HG02981 (cell line): ENCODE results near the gene ASIC3.
A peak's percentile ranks its signal among the peaks of the same experiment; 100 is the strongest.
"Not testable (repeated sequence)": the region's sequence is repeated elsewhere in the genome, so short reads cannot be mapped to it uniquely, and the experiment has no call there.

Experiments used
- ATAC-seq: cut with Tn5 transposase; IDR thresholded peaks from one replicate; pipeline ENCODE4 v1.9.1; 2021; ENCODE audit warnings: mild to moderate bottlenecking, moderate library complexity; ENCODE audit not compliant: unreplicated experiment

The ASIC3 gene

DNA sequence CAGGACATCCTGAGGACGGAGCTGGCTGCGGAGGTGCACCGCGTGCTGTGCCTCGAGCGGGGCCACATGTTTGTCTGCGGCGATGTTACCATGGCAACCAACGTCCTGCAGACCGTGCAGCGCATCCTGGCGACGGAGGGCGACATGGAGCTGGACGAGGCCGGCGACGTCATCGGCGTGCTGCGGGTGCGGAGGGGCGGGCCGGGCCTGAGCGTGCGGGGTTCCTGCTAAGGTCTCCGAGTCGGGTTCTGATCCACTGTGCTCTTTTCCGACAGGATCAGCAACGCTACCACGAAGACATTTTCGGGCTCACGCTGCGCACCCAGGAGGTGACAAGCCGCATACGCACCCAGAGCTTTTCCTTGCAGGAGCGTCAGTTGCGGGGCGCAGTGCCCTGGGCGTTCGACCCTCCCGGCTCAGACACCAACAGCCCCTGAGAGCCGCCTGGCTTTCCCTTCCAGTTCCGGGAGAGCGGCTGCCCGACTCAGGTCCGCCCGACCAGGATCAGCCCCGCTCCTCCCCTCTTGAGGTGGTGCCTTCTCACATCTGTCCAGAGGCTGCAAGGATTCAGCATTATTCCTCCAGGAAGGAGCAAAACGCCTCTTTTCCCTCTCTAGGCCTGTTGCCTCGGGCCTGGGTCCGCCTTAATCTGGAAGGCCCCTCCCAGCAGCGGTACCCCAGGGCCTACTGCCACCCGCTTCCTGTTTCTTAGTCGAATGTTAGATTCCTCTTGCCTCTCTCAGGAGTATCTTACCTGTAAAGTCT lies 34.4 kb upstream of the ASIC3 start:
- no peak for ATAC-seq

DNA sequence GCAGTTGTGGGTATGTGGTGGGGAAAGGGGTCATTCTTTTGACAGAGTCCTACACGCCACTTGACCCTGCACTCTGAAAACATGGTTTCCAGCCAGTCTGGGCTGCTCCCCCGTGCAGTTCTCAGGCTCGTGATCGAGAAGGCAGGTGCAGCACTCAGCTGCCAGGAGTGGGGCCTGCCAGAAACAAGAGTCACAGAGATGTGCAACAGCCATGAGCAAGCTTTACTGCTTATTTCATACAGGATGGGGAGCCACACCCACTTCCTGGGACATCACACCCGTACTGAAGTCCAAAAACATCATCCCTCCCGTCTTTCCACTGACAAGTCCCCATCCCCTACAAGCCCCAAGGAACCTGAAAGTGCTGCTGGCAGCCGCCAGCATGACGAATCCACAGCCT lies 33.4 kb upstream of the ASIC3 start:
- ATAC-seq, result no peak

DNA sequence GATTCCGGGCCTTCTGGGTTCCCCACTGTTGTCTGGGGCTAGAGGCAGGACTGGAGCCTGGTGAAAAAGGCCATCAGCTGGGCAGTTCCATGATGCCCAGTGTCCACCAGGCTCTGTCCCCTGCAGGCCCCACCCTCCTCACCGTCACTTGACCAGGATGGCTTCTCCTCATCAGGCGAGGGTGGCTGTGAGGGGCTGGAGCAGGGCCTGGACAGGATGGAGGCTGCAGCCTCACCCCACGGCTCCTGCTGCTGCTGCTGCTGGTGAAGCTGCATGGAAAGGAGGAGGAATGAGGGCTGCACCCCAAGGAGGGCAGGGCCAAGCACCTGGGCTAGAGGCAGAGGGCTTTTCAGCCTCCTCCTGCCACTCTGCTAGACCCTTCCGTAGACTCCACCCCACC lies 32.4 kb upstream of the ASIC3 start:
- no peak for ATAC-seq

DNA sequence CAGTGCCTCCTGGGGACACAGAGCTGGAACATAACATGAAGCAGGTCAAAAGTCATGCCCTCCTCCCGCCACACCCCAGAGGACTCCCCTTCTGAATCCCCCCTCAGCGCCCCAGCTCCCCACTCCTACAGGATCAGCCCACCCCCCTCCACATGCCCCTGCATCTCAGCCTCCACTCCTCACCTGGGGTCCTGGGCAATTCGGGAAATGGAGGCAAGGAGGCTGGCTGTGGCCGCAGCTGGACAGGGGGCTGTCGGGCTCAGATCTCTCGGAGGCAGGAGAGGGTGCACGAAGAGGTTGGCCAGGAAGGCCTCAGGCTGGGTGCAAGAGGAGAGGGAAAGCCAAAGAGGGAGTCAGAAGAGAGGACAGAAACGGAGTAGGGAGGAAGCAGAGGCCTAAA lies 31.8 kb upstream of the ASIC3 start:
- no peak for ATAC-seq

DNA sequence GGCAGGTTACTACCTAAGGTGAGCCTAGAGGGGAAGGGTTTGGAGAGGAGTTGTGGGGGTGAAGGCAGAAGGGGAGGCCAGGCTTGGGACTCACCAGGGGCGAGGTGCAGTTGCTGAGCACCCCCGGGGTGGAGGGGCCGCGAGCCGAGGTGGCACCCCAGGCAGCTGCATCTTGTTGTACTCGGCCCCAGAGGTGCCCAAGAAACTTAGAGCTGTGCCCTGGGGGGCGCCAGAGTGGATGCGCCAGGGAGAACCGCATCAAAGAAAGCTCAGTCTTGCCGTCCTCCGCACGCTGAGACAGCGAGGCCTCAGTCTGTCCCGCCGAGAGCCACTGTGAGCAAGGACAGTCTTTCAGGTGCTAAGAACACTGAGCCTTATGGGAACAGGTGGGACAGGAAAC lies 31.4 kb upstream of the ASIC3 start:
- ATAC-seq, result no peak

DNA sequence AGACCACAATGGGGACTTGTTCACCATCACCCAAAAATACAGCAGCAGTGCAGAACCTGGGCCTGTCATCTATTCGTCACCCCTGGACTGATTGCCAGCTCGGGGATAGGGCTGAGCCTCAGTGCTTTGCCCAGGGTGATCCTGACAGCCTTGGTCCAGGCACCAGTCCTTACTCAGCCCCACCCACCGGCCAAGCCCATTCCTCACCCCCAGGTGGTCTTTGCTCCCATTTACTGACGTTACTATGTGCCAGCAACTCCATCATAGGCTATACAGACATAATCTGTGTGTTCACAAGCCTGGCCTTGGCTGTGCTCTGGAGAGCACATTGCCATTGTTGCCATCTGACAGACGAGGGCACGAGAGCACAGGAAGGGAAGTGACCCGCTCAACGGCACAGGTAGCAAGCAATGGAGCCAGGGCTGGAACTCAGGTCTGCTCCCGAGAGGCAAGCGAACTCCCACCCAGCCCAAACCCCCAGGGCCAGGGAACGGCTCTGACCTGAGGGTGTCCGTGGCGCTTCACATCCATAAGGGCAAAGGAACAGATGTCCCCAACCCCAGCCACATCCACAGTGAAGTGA lies 30.9 kb upstream of the ASIC3 start:
- ATAC-seq, result no peak

DNA sequence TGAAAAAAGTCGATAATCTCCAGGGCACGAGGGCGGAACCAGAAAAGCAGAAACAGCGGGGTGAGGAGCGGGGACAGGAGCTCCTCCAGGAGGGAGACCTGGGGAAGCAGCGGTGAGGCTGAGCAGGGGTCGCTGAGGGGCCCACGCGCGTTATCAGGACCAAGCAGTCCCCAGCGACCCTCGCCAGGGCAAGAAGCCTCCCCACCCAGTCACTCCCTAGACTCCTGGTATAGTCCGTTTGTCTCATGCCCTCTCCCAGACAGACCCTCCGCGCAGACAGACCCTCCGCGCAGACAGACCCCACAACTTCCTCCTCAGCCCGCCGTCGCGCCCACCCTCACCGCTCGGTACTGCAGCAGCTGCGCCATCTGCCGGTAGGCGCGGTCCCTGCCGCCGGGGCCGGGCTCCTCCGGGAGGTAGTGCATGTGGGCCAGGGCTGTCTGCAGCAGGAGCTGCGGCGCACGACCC lies 30.3 kb upstream of the ASIC3 start:
- ATAC-seq, result peak; percentile 62

DNA sequence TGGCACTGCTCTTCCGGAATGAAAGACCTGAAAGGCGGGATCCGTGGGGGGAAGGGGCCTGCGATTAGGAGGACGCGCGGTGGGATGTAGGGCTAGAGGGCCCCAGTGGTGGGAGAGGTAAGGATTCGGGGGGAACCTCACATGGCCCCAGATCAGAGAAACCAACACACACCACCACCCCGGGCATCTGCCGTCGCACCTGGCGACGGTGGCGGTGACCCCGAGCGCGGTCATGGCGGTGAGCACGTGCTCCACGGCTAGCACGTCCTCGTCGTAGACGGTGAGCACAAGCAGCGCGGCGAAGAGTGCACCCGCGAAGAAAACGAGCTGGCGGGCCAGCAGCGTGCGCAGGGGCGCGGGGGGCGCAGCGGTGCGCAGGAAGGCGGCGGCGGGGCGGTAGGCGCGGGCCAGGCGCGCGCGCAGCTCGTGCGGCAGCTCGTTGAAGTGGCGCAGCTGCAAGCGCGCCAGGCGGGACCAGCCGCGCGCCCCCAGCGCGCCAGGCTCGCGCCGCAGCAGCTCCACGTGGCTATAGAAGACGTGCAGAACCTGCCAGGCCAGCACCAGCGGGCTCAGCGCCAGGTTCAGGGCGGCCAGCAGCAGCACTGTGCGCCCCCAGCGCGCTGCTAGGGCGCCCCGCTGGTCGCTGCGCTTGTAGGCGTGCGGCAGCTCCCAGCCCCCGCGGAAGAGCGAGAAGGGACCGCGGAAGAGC lies 29.8 kb upstream of the ASIC3 start:
- no peak for ATAC-seq

DNA sequence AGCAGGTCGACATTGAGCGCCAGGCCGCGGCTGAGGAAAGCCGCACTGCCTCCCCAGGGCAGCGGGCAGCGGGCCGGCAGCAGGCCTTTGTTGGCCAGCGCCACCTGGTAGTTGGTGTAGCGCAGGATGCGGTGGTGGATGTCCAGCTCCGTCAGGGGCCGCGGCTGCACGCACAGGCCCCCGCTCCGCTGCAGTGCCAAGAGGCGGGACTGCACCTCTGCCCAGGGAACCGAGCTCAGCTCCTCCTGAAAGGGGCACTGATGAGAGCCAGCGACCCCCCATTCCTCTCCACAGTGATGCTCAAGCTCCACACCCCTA lies 29.2 kb upstream of the ASIC3 start:
- no peak for ATAC-seq

DNA sequence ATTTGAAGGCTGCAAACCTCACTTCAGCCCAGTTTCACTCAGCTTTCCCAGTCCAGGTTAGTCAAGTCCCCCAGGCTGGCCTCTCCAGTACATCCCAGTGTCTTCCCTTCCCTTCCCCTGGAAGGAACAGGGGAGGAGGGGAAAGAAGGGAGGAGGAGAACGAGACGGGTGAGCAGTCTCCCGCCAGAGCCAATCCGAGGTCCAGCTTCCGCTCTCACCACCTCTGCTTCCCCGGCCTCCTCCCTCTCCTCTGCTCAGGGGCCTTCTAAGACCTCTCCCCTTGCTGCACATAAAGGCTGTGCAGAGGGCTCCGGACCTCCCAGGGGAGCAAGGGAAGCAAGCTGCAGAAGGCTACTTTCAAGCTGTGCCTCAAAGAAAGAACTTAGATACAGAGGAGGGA lies 28.1 kb upstream of the ASIC3 start:
- no peak for ATAC-seq

DNA sequence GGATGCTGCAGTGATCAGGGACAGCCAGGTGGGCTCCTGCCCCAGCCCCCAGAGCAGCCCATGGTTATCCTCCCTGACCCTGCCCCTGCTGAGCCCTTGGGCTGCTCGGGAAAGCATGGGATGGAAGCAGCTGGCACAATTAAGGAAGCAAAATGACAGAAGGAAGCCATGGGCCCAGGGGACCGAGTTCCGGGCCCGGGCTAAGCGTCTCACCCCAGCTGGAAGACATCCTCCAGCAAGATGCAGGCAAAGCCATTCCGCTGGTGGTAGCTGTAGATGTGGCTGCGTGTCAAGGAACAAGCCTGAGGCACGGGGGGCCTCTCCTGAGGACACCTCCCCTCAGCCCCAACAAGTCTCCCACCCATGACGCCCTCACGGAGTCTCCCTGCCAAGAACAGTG lies 25.1 kb upstream of the ASIC3 start:
- ATAC-seq, result no peak

DNA sequence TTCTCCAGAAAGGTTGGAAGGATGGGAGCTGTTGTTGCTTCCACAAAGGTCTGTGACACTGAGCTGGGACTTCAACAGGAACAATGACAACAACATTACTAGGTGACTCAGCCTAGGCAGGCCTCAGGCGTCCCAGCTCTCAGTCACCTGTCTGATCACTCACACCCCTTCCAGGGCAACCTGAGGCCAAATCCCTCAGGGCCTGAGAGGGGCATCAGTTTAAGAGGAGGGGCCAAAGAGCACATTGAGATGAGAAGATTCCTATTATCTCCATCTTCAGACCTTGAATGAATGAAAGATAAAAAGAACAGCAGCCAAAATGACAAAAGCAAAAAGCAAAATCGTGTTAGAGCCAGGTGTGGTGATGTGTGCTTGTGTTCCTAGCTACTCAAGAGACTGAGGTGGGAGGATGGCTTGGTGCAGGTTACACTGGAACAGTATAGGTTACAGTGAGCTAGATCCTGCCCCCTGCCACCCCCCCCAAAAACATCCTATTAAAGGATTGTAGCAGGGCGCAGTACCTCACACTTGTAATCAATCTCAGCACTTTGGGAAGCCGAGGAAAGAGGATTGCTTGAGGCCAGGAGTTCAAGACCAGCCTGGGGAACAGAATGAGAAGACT lies 23.8 kb upstream of the ASIC3 start, which contains the start of gene ATG9B:
Gene ATG9B (minus strand): TSS at position 60 of the 622 bp plus-strand sequence. CDS start 71 bp downstream, outside the sequence.
- ATAC-seq, result no peak

DNA sequence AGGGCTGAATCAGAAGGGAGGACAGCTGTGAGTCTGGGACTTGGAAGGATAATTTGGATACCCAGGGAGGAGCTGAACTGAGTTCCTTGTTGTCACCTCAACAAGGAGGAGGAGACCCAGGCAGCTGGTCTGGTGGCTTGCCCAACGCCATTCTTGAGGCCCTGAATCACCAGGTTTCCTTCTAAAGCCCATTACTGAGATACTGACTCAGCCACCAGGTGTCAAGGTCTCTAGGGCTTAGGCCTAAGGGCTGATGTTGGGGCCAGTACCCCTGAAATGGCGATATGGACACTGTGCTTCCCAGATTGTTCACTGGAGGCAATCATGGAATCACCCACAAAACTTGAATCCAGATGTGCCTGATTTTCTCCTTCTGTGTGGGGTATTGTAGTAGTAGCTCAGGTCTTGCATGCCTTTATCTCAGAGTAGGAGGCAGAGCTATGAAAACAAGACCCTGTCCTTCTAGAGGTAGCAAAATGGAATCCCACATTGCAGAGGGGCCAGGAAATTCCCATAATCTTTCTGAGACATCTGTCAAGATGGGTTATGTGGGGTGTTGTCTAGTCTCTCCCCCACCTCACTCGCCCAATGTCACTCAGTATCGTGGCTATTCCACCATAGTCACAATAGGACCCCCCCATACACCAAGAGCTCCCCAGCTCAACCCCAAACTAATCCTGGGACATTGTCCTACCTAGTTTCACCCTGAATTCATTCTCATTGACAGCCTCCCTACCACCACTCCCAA lies 22.2 kb upstream of the ASIC3 start:
- no peak for ATAC-seq

DNA sequence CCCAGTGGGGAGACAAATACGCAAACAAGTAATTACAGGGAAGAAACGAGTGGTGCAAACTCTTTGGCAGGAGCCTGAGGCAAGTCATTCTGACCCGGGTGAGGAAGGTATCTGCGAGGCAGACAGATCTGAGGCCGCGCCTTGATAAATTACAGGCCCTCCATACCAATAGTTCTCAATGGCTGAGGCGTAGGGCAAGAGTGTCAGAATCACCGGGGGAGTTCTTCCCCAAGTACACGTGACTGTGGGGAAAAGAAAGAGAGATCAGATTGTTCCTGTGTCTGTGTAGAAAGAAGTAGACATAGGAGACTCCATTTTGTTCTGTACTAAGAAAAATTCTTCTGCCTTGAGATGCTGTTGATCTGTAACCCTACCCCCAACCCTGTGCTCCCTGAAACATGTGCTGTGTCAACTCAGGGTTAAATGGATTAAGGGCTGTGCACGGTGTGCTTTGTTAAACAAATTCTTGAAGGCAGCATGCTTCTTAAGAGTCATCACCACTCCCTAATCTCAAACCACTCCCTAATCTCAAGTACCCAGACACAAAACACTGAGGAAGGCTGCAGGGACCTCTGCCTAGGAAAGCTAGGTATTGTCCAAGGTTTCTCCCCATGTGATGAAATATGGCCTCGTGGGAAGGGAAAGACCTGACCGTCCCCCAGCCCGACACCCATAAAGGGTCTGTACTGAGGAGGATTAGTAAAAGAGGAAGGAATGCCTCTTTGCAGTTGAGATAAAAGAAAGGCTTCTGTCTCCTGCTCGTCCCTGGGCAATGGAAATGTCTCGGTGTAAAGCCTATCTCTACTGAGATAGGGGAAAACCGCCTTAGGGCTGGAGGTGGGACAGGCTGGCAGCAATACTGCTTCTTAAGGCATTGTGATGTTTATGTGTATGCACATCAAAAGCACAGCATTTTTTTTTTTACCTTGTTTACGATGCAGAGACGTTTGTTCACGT lies 21.3 kb upstream of the ASIC3 start:
- ATAC-seq, result not testable (repeated sequence)

DNA sequence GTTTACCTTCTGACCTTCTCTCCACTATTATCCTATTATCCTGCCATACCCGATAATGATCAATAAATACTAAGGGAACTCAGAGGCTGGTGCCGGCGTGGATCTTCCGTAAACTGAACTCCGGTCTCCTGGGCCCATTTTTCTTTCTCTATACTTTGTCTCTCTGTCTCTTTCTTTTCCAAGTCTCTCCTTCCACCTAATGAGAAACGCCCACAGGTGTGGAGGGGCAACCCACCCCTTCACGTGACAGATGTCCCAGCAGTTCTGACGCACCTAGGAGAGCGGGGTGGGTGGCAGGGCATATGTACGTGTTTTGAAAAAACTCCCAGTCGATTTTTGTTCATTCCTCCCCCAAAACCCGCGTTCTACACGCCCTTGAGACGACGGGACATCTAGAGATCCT lies 20.6 kb upstream of the ASIC3 start:
- not testable (repeated sequence) for ATAC-seq

DNA sequence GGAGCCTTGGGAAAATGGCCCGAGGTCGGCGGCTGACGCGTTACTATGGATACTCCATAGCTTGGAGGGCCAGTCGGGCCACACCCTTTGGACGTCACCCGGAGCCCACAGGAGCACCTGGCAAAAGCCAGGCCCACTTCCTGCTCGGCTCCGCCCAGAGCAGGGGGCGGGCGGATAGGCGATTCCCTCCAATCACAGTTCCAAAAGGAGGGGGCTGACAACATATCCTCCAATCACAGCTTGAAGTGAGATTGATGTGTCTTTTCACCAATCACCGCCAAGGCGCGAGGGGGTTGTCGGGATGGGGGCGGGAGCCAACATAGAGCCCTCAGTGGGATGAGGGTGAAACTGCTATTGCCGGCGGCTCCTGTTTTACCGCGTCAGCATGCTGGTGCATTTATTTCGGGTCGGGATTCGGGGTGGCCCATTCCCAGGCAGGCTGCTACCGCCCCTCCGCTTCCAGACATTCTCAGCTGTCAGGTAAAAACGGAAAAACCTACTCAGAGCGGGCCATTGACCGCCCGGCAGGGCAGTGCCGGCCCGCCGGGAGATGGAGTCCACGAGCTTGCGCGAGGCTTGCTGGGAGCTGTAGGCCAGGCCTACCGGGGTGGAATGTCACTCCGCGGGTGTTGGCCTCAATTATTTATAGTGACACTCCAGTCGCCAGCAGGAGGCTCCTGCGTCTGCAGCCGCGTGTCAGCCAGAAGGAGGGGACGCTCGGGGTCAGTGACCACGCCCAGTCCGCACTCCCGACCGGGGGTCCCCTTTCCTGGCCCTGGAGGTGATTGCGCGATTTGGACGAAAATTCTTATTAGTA lies 20.0 kb upstream of the ASIC3 start, which contains the start of gene ABCB8:
Gene ABCB8 (plus strand): TSS at position 320 of the 817 bp plus-strand sequence. CDS start 66 bp downstream, at position 386.
- ATAC-seq, result peak; percentile 95

DNA sequence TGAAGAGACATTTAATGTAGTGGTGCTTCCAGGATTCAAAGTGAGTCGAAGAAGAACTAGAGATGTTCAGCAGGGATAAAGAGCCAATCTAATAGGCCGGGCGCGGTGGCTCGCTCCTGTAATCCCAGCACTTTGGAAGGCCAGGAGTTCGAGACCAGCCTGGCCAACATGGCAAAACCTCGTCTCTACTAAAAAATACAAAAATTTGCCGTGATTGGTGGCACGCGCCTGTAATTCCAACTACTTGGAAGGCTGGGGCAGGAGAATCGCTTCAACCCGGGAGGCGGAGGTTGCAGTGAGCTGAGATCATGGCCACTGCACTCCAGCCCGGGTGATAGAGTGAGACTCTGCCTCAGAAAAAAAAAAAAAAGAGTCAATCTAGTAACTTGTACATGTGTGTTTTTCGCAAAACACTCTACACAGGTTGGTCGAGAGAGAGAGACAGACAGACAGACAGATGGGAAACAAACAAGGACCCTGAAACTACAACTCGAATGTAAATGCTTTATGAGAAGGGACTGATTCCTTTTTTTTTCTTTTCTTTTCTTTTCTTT lies 19.3 kb upstream of the ASIC3 start:
- no peak for ATAC-seq

DNA sequence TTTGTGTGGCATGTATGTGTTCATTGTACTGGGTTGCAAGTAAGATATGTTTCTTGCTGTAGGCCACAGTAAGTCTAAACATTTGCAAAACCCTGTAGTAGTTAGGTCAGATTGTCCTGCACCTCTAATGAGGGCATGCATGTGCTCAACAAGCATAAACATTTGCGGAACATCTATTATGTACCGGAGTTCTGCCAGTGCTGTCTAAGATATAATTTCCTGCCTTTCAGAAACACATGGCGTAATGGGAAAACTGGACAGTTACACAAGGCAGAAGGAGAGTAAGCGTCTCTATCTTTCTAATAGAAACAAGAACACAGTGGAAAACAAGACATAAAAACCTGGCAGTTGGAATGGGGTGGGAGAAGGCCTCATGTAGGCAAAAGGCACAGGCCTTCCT lies 17.3 kb upstream of the ASIC3 start:
- no peak for ATAC-seq
